ENCODE measurements around the gene CLK2. TPM values are rescaled to one million over a fixed set of nuclear protein-coding genes. Genes with fewer than 3 reads are reported as not detected.

Gene CLK2
- total and polyA plus RNA-seq, 9 of the 15 experiments (the other 6 are each of a cell fraction or from before 2014, with no cell fraction given) = 13.5 to 81.4 (median 39.6) TPM

DNA sequence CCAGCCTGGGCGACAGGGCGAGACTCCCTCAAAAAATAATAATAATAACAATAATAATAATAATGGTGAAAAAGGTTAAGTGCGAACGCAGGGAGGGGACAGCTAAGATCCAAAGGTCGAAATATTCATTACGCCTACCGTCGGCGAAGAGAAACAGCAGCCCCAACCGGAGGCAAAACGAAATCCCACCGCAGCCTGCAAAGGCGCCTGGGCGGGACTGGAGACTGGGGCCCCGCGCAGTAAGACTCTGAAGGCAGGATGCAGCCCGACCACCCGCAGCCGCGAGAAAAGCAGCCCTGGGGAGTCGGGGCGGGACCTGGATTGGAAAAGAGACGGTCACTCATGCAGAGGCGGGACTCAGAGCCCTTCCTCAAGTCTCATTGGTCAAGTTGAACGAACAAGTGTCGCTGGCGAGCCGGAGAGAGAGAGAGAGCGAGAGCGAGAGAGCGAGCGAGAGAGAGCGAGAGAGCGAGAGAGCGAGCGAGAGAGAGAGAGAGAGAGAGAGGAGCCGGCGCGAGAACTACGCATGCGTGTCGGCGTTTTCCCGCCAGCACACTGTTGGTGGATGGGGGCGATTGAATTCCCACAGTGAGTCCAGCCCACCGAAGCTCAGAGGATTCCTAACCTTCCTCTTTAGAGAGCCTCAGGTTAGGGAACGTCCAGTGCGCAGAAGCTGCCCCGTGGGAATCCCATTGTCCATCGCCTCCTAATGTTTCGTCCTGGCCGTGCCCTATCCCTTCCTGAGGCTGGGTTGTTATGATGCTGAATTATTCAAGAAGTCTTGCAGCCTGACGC lies 28.7 kb downstream of the CLK2 start (continued):
- TF ChIP-seq, protein P1, sequence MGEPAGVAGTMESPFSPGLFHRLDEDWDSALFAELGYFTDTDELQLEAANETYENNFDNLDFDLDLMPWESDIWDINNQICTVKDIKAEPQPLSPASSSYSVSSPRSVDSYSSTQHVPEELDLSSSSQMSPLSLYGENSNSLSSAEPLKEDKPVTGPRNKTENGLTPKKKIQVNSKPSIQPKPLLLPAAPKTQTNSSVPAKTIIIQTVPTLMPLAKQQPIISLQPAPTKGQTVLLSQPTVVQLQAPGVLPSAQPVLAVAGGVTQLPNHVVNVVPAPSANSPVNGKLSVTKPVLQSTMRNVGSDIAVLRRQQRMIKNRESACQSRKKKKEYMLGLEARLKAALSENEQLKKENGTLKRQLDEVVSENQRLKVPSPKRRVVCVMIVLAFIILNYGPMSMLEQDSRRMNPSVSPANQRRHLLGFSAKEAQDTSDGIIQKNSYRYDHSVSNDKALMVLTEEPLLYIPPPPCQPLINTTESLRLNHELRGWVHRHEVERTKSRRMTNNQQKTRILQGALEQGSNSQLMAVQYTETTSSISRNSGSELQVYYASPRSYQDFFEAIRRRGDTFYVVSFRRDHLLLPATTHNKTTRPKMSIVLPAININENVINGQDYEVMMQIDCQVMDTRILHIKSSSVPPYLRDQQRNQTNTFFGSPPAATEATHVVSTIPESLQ (CRISPR knock-in tag; IDR thresholded peaks at IDR 0.05) = peak; percentile 77; the same call in 1 of the 2 replicates
- TF ChIP-seq HNRNPK (IDR thresholded peaks at IDR 0.05; ENCODE audit: low read depth, low read length, poor library complexity, severe bottlenecking) (no peak), MBD2 (IDR thresholded peaks at IDR 0.05; ENCODE audit: borderline replicate concordance, low read depth) (peak; percentile 92), SIN3B (IDR thresholded peaks at IDR 0.05; ENCODE audit: low read depth) (no peak), PRPF4 (IDR thresholded peaks at IDR 0.05; ENCODE audit: insufficient read depth, low read depth, low read length, poor library complexity, severe bottlenecking) (no peak), EZH2 (IDR thresholded peaks at IDR 0.05; ENCODE audit: borderline replicate concordance, low read depth, low read length) (no peak), IRF2 (CRISPR knock-in tag; IDR thresholded peaks at IDR 0.05) (no peak), YBX1 (IDR thresholded peaks at IDR 0.05) (no peak), CHCHD3 (CRISPR knock-in tag; IDR thresholded peaks at IDR 0.05) (no peak), ARHGAP35 (IDR thresholded peaks at IDR 0.05; ENCODE audit: partially characterized antibody) (peak; percentile 72), TGIF2 (CRISPR knock-in tag; IDR thresholded peaks at IDR 0.05) (no peak), GTF2F1 (IDR thresholded peaks at IDR 0.05; ENCODE audit: low read depth, low read length) (no peak; the same call in none of the 2 replicates), ZKSCAN8 (CRISPR knock-in tag; IDR thresholded peaks at IDR 0.05) (peak; percentile 5; the same call in 1 of the 2 replicates), MYNN (IDR thresholded peaks at IDR 0.05) (peak; percentile 48; the same call in 1 of the 2 replicates), MYNN (CRISPR knock-in tag; IDR thresholded peaks at IDR 0.05) (no peak), TRIM28 (IDR thresholded peaks at IDR 0.05) (peak; percentile 93), POU5F1 (IDR thresholded peaks at IDR 0.05; ENCODE audit: borderline replicate concordance, low read depth, low read length, partially characterized antibody) (peak; percentile 20), ZNF644 (tag; IDR thresholded peaks at IDR 0.05; ENCODE audit: low read depth) (no peak), ZNF699 (CRISPR knock-in tag; IDR thresholded peaks at IDR 0.05; ENCODE audit: insufficient replicate concordance) (no peak), RBM14 (IDR thresholded peaks at IDR 0.05; ENCODE audit: borderline replicate concordance, insufficient read depth, low read depth, low read length) (no peak), SRSF3 (IDR thresholded peaks at IDR 0.05; ENCODE audit: insufficient read depth, low read length) (no peak)
- TF ChIP-seq, protein P2, sequence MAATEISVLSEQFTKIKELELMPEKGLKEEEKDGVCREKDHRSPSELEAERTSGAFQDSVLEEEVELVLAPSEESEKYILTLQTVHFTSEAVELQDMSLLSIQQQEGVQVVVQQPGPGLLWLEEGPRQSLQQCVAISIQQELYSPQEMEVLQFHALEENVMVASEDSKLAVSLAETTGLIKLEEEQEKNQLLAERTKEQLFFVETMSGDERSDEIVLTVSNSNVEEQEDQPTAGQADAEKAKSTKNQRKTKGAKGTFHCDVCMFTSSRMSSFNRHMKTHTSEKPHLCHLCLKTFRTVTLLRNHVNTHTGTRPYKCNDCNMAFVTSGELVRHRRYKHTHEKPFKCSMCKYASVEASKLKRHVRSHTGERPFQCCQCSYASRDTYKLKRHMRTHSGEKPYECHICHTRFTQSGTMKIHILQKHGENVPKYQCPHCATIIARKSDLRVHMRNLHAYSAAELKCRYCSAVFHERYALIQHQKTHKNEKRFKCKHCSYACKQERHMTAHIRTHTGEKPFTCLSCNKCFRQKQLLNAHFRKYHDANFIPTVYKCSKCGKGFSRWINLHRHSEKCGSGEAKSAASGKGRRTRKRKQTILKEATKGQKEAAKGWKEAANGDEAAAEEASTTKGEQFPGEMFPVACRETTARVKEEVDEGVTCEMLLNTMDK (IDR thresholded peaks at IDR 0.05; ENCODE audit: borderline replicate concordance, insufficient read depth, low read depth, low read length, poor library complexity, severe bottlenecking) = peak; percentile 3
- TF ChIP-seq, protein P3, sequence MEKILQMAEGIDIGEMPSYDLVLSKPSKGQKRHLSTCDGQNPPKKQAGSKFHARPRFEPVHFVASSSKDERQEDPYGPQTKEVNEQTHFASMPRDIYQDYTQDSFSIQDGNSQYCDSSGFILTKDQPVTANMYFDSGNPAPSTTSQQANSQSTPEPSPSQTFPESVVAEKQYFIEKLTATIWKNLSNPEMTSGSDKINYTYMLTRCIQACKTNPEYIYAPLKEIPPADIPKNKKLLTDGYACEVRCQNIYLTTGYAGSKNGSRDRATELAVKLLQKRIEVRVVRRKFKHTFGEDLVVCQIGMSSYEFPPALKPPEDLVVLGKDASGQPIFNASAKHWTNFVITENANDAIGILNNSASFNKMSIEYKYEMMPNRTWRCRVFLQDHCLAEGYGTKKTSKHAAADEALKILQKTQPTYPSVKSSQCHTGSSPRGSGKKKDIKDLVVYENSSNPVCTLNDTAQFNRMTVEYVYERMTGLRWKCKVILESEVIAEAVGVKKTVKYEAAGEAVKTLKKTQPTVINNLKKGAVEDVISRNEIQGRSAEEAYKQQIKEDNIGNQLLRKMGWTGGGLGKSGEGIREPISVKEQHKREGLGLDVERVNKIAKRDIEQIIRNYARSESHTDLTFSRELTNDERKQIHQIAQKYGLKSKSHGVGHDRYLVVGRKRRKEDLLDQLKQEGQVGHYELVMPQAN (IDR thresholded peaks at IDR 0.05; ENCODE audit: borderline replicate concordance) = peak; percentile 82
